ENCODE results near the gene DPH1.

DNA sequence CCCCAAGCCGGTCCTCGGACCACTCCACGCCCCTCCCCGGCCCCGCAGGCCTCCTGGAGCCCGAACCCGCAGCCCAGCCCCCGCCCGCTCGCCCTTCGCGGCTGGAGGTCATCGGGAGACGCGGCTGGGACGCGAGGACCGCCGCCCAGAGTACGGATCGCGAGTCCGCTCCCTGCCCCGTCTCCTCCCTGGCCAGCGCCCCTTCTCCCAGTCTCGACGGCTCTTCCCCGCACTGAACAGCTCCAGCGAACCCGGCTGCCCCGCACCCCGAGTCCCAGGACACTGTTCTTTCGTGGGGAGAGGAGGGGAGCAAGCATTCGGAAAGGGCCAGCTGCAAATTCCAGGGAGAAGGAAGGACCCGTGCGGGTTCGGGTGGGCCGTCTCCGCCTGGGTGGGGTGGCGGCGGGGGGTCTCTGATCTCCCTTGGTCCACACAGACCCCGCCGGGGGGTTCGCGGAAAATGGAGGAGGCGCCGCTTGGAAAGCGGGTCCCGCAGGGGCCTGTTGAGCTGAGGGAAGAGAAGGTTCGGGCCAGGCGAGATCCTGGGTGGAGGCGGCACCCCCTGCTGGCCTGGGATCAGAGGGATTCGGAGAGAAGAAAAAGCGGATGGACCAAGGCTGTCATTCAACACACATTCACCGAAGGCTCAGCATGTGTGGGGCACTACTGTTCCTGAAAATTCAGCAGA is 4.2 kb upstream of the DPH1 start:
- TF ChIP-seq, protein P1, sequence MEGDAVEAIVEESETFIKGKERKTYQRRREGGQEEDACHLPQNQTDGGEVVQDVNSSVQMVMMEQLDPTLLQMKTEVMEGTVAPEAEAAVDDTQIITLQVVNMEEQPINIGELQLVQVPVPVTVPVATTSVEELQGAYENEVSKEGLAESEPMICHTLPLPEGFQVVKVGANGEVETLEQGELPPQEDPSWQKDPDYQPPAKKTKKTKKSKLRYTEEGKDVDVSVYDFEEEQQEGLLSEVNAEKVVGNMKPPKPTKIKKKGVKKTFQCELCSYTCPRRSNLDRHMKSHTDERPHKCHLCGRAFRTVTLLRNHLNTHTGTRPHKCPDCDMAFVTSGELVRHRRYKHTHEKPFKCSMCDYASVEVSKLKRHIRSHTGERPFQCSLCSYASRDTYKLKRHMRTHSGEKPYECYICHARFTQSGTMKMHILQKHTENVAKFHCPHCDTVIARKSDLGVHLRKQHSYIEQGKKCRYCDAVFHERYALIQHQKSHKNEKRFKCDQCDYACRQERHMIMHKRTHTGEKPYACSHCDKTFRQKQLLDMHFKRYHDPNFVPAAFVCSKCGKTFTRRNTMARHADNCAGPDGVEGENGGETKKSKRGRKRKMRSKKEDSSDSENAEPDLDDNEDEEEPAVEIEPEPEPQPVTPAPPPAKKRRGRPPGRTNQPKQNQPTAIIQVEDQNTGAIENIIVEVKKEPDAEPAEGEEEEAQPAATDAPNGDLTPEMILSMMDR (conservative IDR thresholded peaks at IDR 0.05) = peak; percentile 83
- no peak for TF ChIP-seq ZFX (IDR thresholded peaks at IDR 0.05)

Data from C4-2B (cell line).